ENCODE results near the gene MYO9A. TPM values are rescaled to one million over a fixed set of nuclear protein-coding genes. Genes with fewer than 3 reads are reported as not detected.
A peak's percentile ranks its signal among the peaks of the same experiment; 100 is the strongest.
"Not testable (repeated sequence)": the region's sequence is repeated elsewhere in the genome, so short reads cannot be mapped to it uniquely, and the experiment has no call there.

The MYO9A gene
- total and polyA plus RNA-seq, 2 donors (not counting 1 experiment from before 2014, with no cell fraction given): 6.2 to 66.1 TPM

- no peak overlapping the region for H3K27ac ChIP-seq (ENCODE audit: low read length in 2 of 2)
Measured at GRCh38 chr15:72074335-72075060, 43.5 kb downstream of the MYO9A start.

GRCh38 chr15:72071448-72071825, 46.5 kb downstream of the MYO9A start:
- H3K4me3 ChIP-seq (ENCODE audit: control extremely low read depth in 1 of 5, extremely low read depth in 1 of 5, insufficient read depth in 1 of 5, low read depth in 2 of 5, low read length in 4 of 5); H3K27me3 ChIP-seq (replicated peaks in 1 of 4; ENCODE audit: control extremely low read depth in 1 of 4, control insufficient read depth in 3 of 4, insufficient read depth in 4 of 4, low read length in 3 of 4); H3K9me3 Mint-ChIP-seq (ENCODE audit: insufficient read depth); H3K4me1 ChIP-seq (ENCODE audit: control insufficient read depth in 2 of 2, insufficient read depth in 2 of 2, low read length in 2 of 2); H4K20me1 ChIP-seq (ENCODE audit: control insufficient read depth, insufficient read depth, low read length, poor library complexity, severe bottlenecking); H3K36me3 ChIP-seq (replicated peaks in 1 of 2; ENCODE audit: control extremely low read depth in 1 of 2, control insufficient read depth in 1 of 2, extremely low read depth in 1 of 2, insufficient read depth in 2 of 2, low read length in 1 of 2); intact Hi-C loops (cut with micrococcal nuclease); H3K27ac ChIP-seq (ENCODE audit: low read length in 2 of 2); H3K4me2 ChIP-seq (replicated peaks; ENCODE audit: low read depth, low read length, poor library complexity, severe bottlenecking); DNase-seq; H3K27me3 Mint-ChIP-seq; H3K9ac ChIP-seq (ENCODE audit: low read length); ATAC-seq (ENCODE audit: low read depth); POLR2A ChIA-PET; H2AFZ ChIP-seq (ENCODE audit: insufficient read depth, low read depth, low read length, poor library complexity, severe bottlenecking); CTCF ChIA-PET; H3K9me3 ChIP-seq (ENCODE audit: control extremely low read depth in 1 of 3, control insufficient read depth in 2 of 3, insufficient read depth in 1 of 3, low read length in 2 of 3): not testable (repeated sequence)
- Mint-ChIP-seq H3K4me3 (peak overlapping the region; percentile 24), H3K4me1 (peaks cover 34% of the 10 kb centered on the region), H3K27ac (peak overlapping the region; percentile 37)
- peaks cover 34% of the 10 kb centered on the region for H3K79me2 ChIP-seq (ENCODE audit: control insufficient read depth, insufficient read depth, low read length)
- 56% methylated on average over 5 of the region's 8 CpGs for WGBS (ENCODE audit: insufficient coverage)

More at GRCh38 chr15:72074335-72075060, 43.5 kb downstream of the MYO9A start:
- H3K4me1 ChIP-seq (ENCODE audit: control insufficient read depth in 2 of 2, insufficient read depth in 2 of 2, low read length in 2 of 2): peaks cover 0 to 10% of the 10 kb centered on the region in 2 donors
- WGBS (ENCODE audit: insufficient coverage): no CpG with 5 or more reads among the region's 5 CpGs
- H3K9ac ChIP-seq (ENCODE audit: low read length): no peak overlapping the region
- TF ChIP-seq CTCF (IDR thresholded peaks at IDR 0.05) (no peak), EZH2 (IDR thresholded peaks at IDR 0.05; ENCODE audit: borderline replicate concordance, insufficient read depth, low read depth, low read length, poor library complexity, severe bottlenecking) (no peak)
- H3K4me1 Mint-ChIP-seq: peaks cover 53% of the 10 kb centered on the region
- intact Hi-C loops (cut with micrococcal nuclease): no loop called here
- peaks cover 25% of the 10 kb centered on the region for H3K79me2 ChIP-seq (ENCODE audit: control insufficient read depth, insufficient read depth, low read length)
- no peak overlapping the region for H3K4me3 Mint-ChIP-seq
- no peak overlapping the region for H2AFZ ChIP-seq (ENCODE audit: insufficient read depth, low read depth, low read length, poor library complexity, severe bottlenecking)
- H3K9me3 ChIP-seq (ENCODE audit: control extremely low read depth in 1 of 3, control insufficient read depth in 2 of 3, insufficient read depth in 1 of 3, low read length in 2 of 3): peaks cover 0 to 4% (median 0%) of the 10 kb centered on the region in 3 donors
- ChIA-PET CTCF (no interaction called here), POLR2A (no interaction called here)
- H3K4me3 ChIP-seq (ENCODE audit: control extremely low read depth in 1 of 5, extremely low read depth in 1 of 5, insufficient read depth in 1 of 5, low read depth in 2 of 5, low read length in 4 of 5): no peak overlapping the region
- DNase-seq: no peak
- no peaks in the 10 kb centered on the region for H3K27me3 ChIP-seq (replicated peaks in 1 of 4; ENCODE audit: control extremely low read depth in 1 of 4, control insufficient read depth in 3 of 4, insufficient read depth in 4 of 4, low read length in 3 of 4)
- H3K27ac Mint-ChIP-seq: no peak overlapping the region
- H3K9me3 Mint-ChIP-seq (ENCODE audit: insufficient read depth): no peaks in the 10 kb centered on the region
- no peaks in the 10 kb centered on the region for H3K27me3 Mint-ChIP-seq
- ATAC-seq (ENCODE audit: low read depth): no peak
- no peaks in the 10 kb centered on the region for H3K36me3 ChIP-seq (replicated peaks in 1 of 2; ENCODE audit: control extremely low read depth in 1 of 2, control insufficient read depth in 1 of 2, extremely low read depth in 1 of 2, insufficient read depth in 2 of 2, low read length in 1 of 2)
- no peak overlapping the region for H3K4me2 ChIP-seq (replicated peaks; ENCODE audit: low read depth, low read length, poor library complexity, severe bottlenecking)
- H4K20me1 ChIP-seq (ENCODE audit: control insufficient read depth, insufficient read depth, low read length, poor library complexity, severe bottlenecking): no peaks in the 10 kb centered on the region

All from B cell (primary cell).